Naive thymus-derived CD4-positive, alpha-beta T cell (primary cell): Measurements from ENCODE around the gene TRERF1. TPM values are rescaled to one million over a fixed set of nuclear protein-coding genes. Genes with fewer than 3 reads are reported as not detected.

Experiments
- ATAC-seq: fragments of 150-1000 bp; cut with Tn5 transposase; 2 replicates; pipeline ENCODE4 v1.10.0; 2021; ENCODE audit warnings: mild to moderate bottlenecking, moderate library complexity
- CTCF ChIA-PET: fragments of 350-600 bp; sonication (Branson Sonifier 250); formaldehyde crosslinking; loops from one replicate; lab custom pipeline; 2021; ENCODE audit warnings: antibody characterized with exemption; lab: Charles Lee
- POLR2A ChIA-PET: fragments of 350-600 bp; sonication (Branson Sonifier 250); formaldehyde crosslinking; loops from one replicate; lab custom pipeline; 2021; ENCODE audit warnings: antibody characterized with exemption, inconsistent platforms; lab: Charles Lee
- DNase-seq, 9 donors: peaks; one replicate each; pipeline versions ENCODE4 v3.0.0 to v3.0.0-alpha.2; 2020 to 2022; ENCODE audit warnings: mixed read lengths in 1 of 9
- H3K27ac ChIP-seq: one replicate; pipeline ENCODE4 v1.7.0; 2013; ENCODE audit warnings: mild to moderate bottlenecking, low read depth, low read length, moderate library complexity
- H3K27me3 ChIP-seq, 2 donors: one replicate each; pipeline ENCODE4 v1.7.0; 2013; ENCODE audit warnings: low read length in 2 of 2, mild to moderate bottlenecking in 2 of 2, moderate library complexity in 2 of 2; ENCODE audit not compliant: control insufficient read depth in 2 of 2, insufficient read depth in 2 of 2
- H3K36me3 ChIP-seq, 3 experiments: 1 replicate in 2 of 3; 2 replicates in 1 of 3; pipeline ENCODE4 v1.7.0; 2013; ENCODE audit warnings: low read length in 3 of 3, mild to moderate bottlenecking in 3 of 3, moderate library complexity in 1 of 3; ENCODE audit not compliant: insufficient read depth in 3 of 3, control insufficient read depth in 2 of 3
- H3K4me1 ChIP-seq, 2 donors: one replicate each; pipeline ENCODE4 v1.7.0; 2013; ENCODE audit warnings: low read length in 2 of 2, mild to moderate bottlenecking in 2 of 2, moderate library complexity in 1 of 2; ENCODE audit not compliant: control insufficient read depth in 2 of 2, insufficient read depth in 2 of 2
- H3K4me3 ChIP-seq: 2 replicates; pipeline ENCODE4 v1.7.0; 2013; ENCODE audit warnings: mild to moderate bottlenecking, low read length
- H3K9me3 ChIP-seq, 3 experiments: 1 replicate in 2 of 3; 2 replicates in 1 of 3; pipeline ENCODE4 v1.7.0; 2013; ENCODE audit warnings: low read length in 3 of 3; ENCODE audit not compliant: control insufficient read depth in 2 of 3
- H3K27ac Mint-ChIP-seq, 9 donors: one replicate each; pipeline ENCODE4 v1.8.0; 2020 to 2022; ENCODE audit warnings: mixed read lengths in 9 of 9, mild to moderate bottlenecking in 8 of 9, moderate library complexity in 5 of 9, inconsistent platforms in 2 of 9
- H3K27me3 Mint-ChIP-seq, 5 donors: one replicate each; pipeline ENCODE4 v1.8.0; 2021 to 2022; ENCODE audit warnings: mixed read lengths in 5 of 5, mild to moderate bottlenecking in 1 of 5
- H3K36me3 Mint-ChIP-seq, 5 donors: one replicate each; pipeline ENCODE4 v1.8.0; 2020 to 2022; ENCODE audit warnings: mixed read lengths in 5 of 5, mild to moderate bottlenecking in 3 of 5, inconsistent platforms in 1 of 5
- H3K4me1 Mint-ChIP-seq, 7 donors: one replicate each; pipeline ENCODE4 v1.8.0; 2020 to 2022; ENCODE audit warnings: mixed read lengths in 7 of 7, mild to moderate bottlenecking in 3 of 7, inconsistent platforms in 1 of 7
- H3K4me3 Mint-ChIP-seq, 10 donors: one replicate each; pipeline ENCODE4 v1.8.0; 2020 to 2022; ENCODE audit warnings: mild to moderate bottlenecking in 10 of 10, mixed read lengths in 10 of 10, moderate library complexity in 6 of 10, inconsistent platforms in 2 of 10
- H3K9me3 Mint-ChIP-seq, 11 donors: one replicate each; pipeline ENCODE4 v1.8.0; 2020 to 2022; ENCODE audit warnings: mixed read lengths in 11 of 11, mild to moderate bottlenecking in 4 of 11, inconsistent platforms in 1 of 11, moderate library complexity in 1 of 11
- intact Hi-C, 2 donors: fragments of 100-400 bp; cut with micrococcal nuclease; formaldehyde crosslinking; loops; one replicate each; pipeline ENCODE4 v1.15.1; 2023
- polyA plus RNA-seq, 2 donors: library from polyadenylated mRNA; unstranded; fragments of 300-500 nt; fragmentation: Illumina TruSeq; gene quantifications; one replicate each; pipeline ENCODE4 v1.2.3, GENCODE V29; 2021
- total RNA-seq, 6 experiments: library from RNA in 5 of 6; stranded (reverse) in 5 of 6; gene quantifications; 1 replicate in 5 of 6; 2 replicates in 1 of 6; pipeline ENCODE4 v1.2.3 and lab custom pipeline; 2021 to 2026

TRERF1 gene
- total and polyA plus RNA-seq, 7 experiments from 2014 or later, result 4.8 to 32.4 (median 21.0) TPM

GRCh38 chr6:42393339-42393738, 58.4 kb downstream of the TRERF1 start:
- Mint-ChIP-seq H3K4me3 (peak overlapping the region in 8 of 10 donors; percentile 13 to 71 (median 44)), H3K36me3 (peaks cover 0 to 11% (median 10%) of the 10 kb centered on the region in 5 donors), H3K4me1 (peaks cover 68 to 100% (median 98%) of the 10 kb centered on the region in 7 donors), H3K27ac (peak overlapping the region; percentile 4 to 100 (median 99)), H3K27me3 (no peaks in the 10 kb centered on the region), H3K9me3 (peaks cover 0 to 2% (median 0%) of the 10 kb centered on the region in 11 donors)
- ATAC-seq, result no peak
- ChIA-PET POLR2A (interaction anchor here (0.6 to 9.0 kb wide), 5 partner anchors 10 to 58 kb away, joined by 3 to 211 read pairs (median 3); partner anchors contain the start of gene TRERF1), CTCF (interaction anchor here (0.6 to 0.8 kb wide), 2 partner anchors 19 to 140 kb away, joined by 3 to 4 read pairs; no protein-coding TSS in a partner anchor)
- Histone ChIP-seq H3K9me3 (no peaks in the 10 kb centered on the region), H3K36me3 (no peaks in the 10 kb centered on the region), H3K4me3 (no peak overlapping the region), H3K27ac (peak overlapping the region; percentile 42), H3K4me1 (peaks cover 65 to 68% of the 10 kb centered on the region in 2 donors), H3K27me3 (no peaks in the 10 kb centered on the region)
- intact Hi-C loops, result loop anchor here in 1 of 2 donors (5.0 kb wide), 1 partner anchor 36 kb away; no protein-coding TSS in a partner anchor
- DNase-seq, result no peak

GRCh38 chr6:42392833-42393232, 58.9 kb downstream of the TRERF1 start:
- intact Hi-C loops, result loop anchor here in 1 of 2 donors (5.0 kb wide), 1 partner anchor 36 kb away; no protein-coding TSS in a partner anchor
- no peaks in the 10 kb centered on the region for H3K27me3 Mint-ChIP-seq
- Histone ChIP-seq H3K36me3 (no peaks in the 10 kb centered on the region), H3K4me3 (no peak overlapping the region), H3K27ac (peak overlapping the region; percentile 42), H3K4me1 (peaks cover 70 to 74% of the 10 kb centered on the region in 2 donors), H3K9me3 (no peaks in the 10 kb centered on the region), H3K27me3 (no peaks in the 10 kb centered on the region)
- ATAC-seq (no peak), DNase-seq (no peak)
- peak overlapping the region in 5 of 10 donors; percentile 3 to 71 (median 28) for H3K4me3 Mint-ChIP-seq
- peaks cover 0 to 2% (median 0%) of the 10 kb centered on the region in 11 donors for H3K9me3 Mint-ChIP-seq
- ChIA-PET CTCF (interaction anchor here (0.6 to 1.4 kb wide), 5 partner anchors 18 to 140 kb away, joined by 3 to 4 read pairs (median 4); no protein-coding TSS in a partner anchor), POLR2A (interaction anchor here (0.6 to 9.4 kb wide), 11 partner anchors 10 to 66 kb away, joined by 3 to 211 read pairs (median 4); partner anchors contain the start of gene TRERF1)
- H3K27ac Mint-ChIP-seq, result peak overlapping the region; percentile 4 to 100 (median 99)
- peaks cover 0 to 12% (median 7%) of the 10 kb centered on the region in 5 donors for H3K36me3 Mint-ChIP-seq
- peaks cover 70 to 100% (median 98%) of the 10 kb centered on the region in 7 donors for H3K4me1 Mint-ChIP-seq

GRCh38 chr6:42391441-42391840, 60.3 kb downstream of the TRERF1 start:
- no peak for DNase-seq
- Histone ChIP-seq H3K4me1 (peaks cover 83 to 84% of the 10 kb centered on the region in 2 donors), H3K36me3 (no peaks in the 10 kb centered on the region)

GRCh38 chr6:42390228-42390934, 61.3 kb downstream of the TRERF1 start:
- CTCF ChIA-PET, result interaction anchor here (0.7 to 5.6 kb wide), 16 partner anchors 9 to 157 kb away, joined by 3 to 38 read pairs (median 5); no protein-coding TSS in a partner anchor
- Mint-ChIP-seq H3K4me1 (peaks cover 75 to 100% (median 96%) of the 10 kb centered on the region in 7 donors), H3K27ac (peak overlapping the region; percentile 97 to 100 (median 99)), H3K36me3 (peaks cover 0 to 11% (median 3%) of the 10 kb centered on the region in 5 donors), H3K27me3 (no peaks in the 10 kb centered on the region), H3K4me3 (peak overlapping the region; percentile 71 to 87 (median 84)), H3K9me3 (peaks cover 0 to 2% (median 0%) of the 10 kb centered on the region in 11 donors)
- intact Hi-C loops, result loop anchor here (1.0 to 5.0 kb wide), 7 partner anchors 12 to 62 kb away; partner anchors contain the start of gene TRERF1 (in 1 of the 2)
- H3K36me3 ChIP-seq, result no peaks in the 10 kb centered on the region
- H3K9me3 ChIP-seq, result no peaks in the 10 kb centered on the region
- POLR2A ChIA-PET, result interaction anchor here (0.7 to 9.4 kb wide), 29 partner anchors 7 to 393 kb away, joined by 3 to 211 read pairs (median 5); partner anchors contain the start of genes TBCC, TRERF1 and UBR2
- peak overlapping the region; percentile 85 for H3K27ac ChIP-seq
- peaks cover 89% of the 10 kb centered on the region in 2 donors for H3K4me1 ChIP-seq
- peak overlapping the region; percentile 50 for H3K4me3 ChIP-seq
- peak; percentile 88 for ATAC-seq
- DNase-seq, result peak in 8 of 9 donors; percentile 69 to 90 (median 82)
- no peaks in the 10 kb centered on the region for H3K27me3 ChIP-seq

More at GRCh38 chr6:42391441-42391840, 60.3 kb downstream of the TRERF1 start:
- CTCF ChIA-PET, result interaction anchor here (0.7 to 5.6 kb wide), 8 partner anchors 8 to 156 kb away, joined by 3 to 38 read pairs (median 4); no protein-coding TSS in a partner anchor
- Histone ChIP-seq H3K9me3 (no peaks in the 10 kb centered on the region), H3K27ac (peak overlapping the region; percentile 85), H3K27me3 (no peaks in the 10 kb centered on the region), H3K4me3 (peak overlapping the region; percentile 50)
- intact Hi-C loops, result loop anchor here in 1 of 2 donors (2.0 to 5.0 kb wide), 2 partner anchors 34 to 59 kb away; partner anchors contain the start of gene TRERF1
- Mint-ChIP-seq H3K27ac (peak overlapping the region; percentile 97 to 100 (median 99)), H3K27me3 (no peaks in the 10 kb centered on the region), H3K4me3 (peak overlapping the region in 9 of 10 donors; percentile 62 to 87 (median 85)), H3K9me3 (peaks cover 0 to 2% (median 0%) of the 10 kb centered on the region in 11 donors), H3K4me1 (peaks cover 73 to 100% (median 96%) of the 10 kb centered on the region in 7 donors), H3K36me3 (peaks cover 0 to 11% (median 3%) of the 10 kb centered on the region in 5 donors)
- no peak for ATAC-seq
- POLR2A ChIA-PET, result interaction anchor here (0.6 to 9.4 kb wide), 19 partner anchors 8 to 499 kb away, joined by 3 to 211 read pairs (median 5); partner anchors contain the start of gene TRERF1

- no peaks in the 10 kb centered on the region for H3K27me3 Mint-ChIP-seq
Measured at GRCh38 chr6:42389736-42390135, 62.0 kb downstream of the TRERF1 start.

More at GRCh38 chr6:42389736-42390135, 62.0 kb downstream of the TRERF1 start:
- peak overlapping the region; percentile 85 for H3K27ac ChIP-seq
- H3K4me3 Mint-ChIP-seq, result peak overlapping the region; percentile 71 to 87 (median 84)
- no peaks in the 10 kb centered on the region for H3K27me3 ChIP-seq
- no peaks in the 10 kb centered on the region for H3K9me3 ChIP-seq
- no peak for DNase-seq
- H3K36me3 ChIP-seq, result no peaks in the 10 kb centered on the region
- POLR2A ChIA-PET, result interaction anchor here (0.7 to 9.4 kb wide), 26 partner anchors 8 to 356 kb away, joined by 3 to 211 read pairs (median 6); partner anchors contain the start of genes TBCC, TRERF1 and UBR2
- peaks cover 82 to 83% of the 10 kb centered on the region in 2 donors for H3K4me1 ChIP-seq
- peaks cover 0 to 11% (median 3%) of the 10 kb centered on the region in 5 donors for H3K36me3 Mint-ChIP-seq
- H3K9me3 Mint-ChIP-seq, result peaks cover 0 to 2% (median 0%) of the 10 kb centered on the region in 11 donors
- H3K4me1 Mint-ChIP-seq, result peaks cover 68 to 98% (median 93%) of the 10 kb centered on the region in 7 donors
- H3K27ac Mint-ChIP-seq, result peak overlapping the region; percentile 97 to 100 (median 99)
- H3K4me3 ChIP-seq, result peak overlapping the region; percentile 50
- intact Hi-C loops, result loop anchor here (1.0 to 5.0 kb wide), 7 partner anchors 11 to 63 kb away; partner anchors contain the start of gene TRERF1 (in 1 of the 2)
- CTCF ChIA-PET, result interaction anchor here (0.7 to 5.6 kb wide), 17 partner anchors 13 to 158 kb away, joined by 3 to 38 read pairs (median 5); no protein-coding TSS in a partner anchor
- ATAC-seq, result no peak
